Activated T-cell treated with anti-CD3 and anti-CD28 coated beads, Interleukin-2, amount 50 U/mL, for 24 hours (primary cell): Measurements from ENCODE around the gene PTPRN.
A peak's percentile ranks its signal among the peaks of the same experiment; 100 is the strongest.

Source experiments
- DNase-seq: peaks from one replicate; pipeline ENCODE4 v3.0.0-alpha.2; 2020
- H3K27ac Mint-ChIP-seq: 2 replicates; pipeline ENCODE4 v1.8.0; 2020; ENCODE audit warnings: mild to moderate bottlenecking, mixed read lengths
- H3K27me3 Mint-ChIP-seq: 2 replicates; pipeline ENCODE4 v1.8.0; 2020; ENCODE audit warnings: mixed read lengths
- H3K36me3 Mint-ChIP-seq: 2 replicates; pipeline ENCODE4 v1.8.0; 2020; ENCODE audit warnings: low read depth, mixed read lengths
- H3K4me1 Mint-ChIP-seq: 2 replicates; pipeline ENCODE4 v1.8.0; 2020; ENCODE audit warnings: low read depth, mixed read lengths
- H3K4me3 Mint-ChIP-seq: 2 replicates; pipeline ENCODE4 v1.8.0; 2020; ENCODE audit warnings: mild to moderate bottlenecking, moderate library complexity, mixed read lengths
- H3K9me3 Mint-ChIP-seq: 2 replicates; pipeline ENCODE4 v1.8.0; 2020; ENCODE audit warnings: mixed read lengths

Gene PTPRN

GRCh38 chr2:219252084-219252483, 57.1 kb downstream of the PTPRN start:
- peaks cover 66% of the 10 kb centered on the region for H3K36me3 Mint-ChIP-seq
- peak overlapping the region; percentile 95 for H3K4me3 Mint-ChIP-seq
- H3K9me3 Mint-ChIP-seq = no peaks in the 10 kb centered on the region
- peaks cover 78% of the 10 kb centered on the region for H3K4me1 Mint-ChIP-seq
- peak overlapping the region; percentile 97 for H3K27ac Mint-ChIP-seq
- no peaks in the 10 kb centered on the region for H3K27me3 Mint-ChIP-seq
- peak; percentile 58 for DNase-seq

GRCh38 chr2:219251656-219252055, 57.5 kb downstream of the PTPRN start:
- Mint-ChIP-seq H3K4me3 (peak overlapping the region; percentile 95), H3K4me1 (peaks cover 82% of the 10 kb centered on the region), H3K27ac (peak overlapping the region; percentile 97), H3K36me3 (peaks cover 70% of the 10 kb centered on the region), H3K27me3 (no peaks in the 10 kb centered on the region), H3K9me3 (no peaks in the 10 kb centered on the region)
- DNase-seq = no peak

GRCh38 chr2:219250049-219250781, 59.0 kb downstream of the PTPRN start:
- DNase-seq = no peak
- H3K27ac Mint-ChIP-seq = peak overlapping the region; percentile 92

GRCh38 chr2:219249203-219249980, 59.8 kb downstream of the PTPRN start:
- peak overlapping the region; percentile 95 for H3K4me3 Mint-ChIP-seq
- no peaks in the 10 kb centered on the region for H3K27me3 Mint-ChIP-seq
- H3K4me1 Mint-ChIP-seq = peaks cover 77% of the 10 kb centered on the region
- peaks cover 82% of the 10 kb centered on the region for H3K36me3 Mint-ChIP-seq
- H3K9me3 Mint-ChIP-seq = no peaks in the 10 kb centered on the region
- H3K27ac Mint-ChIP-seq = peak overlapping the region; percentile 92
- DNase-seq = peak; percentile 51

More at GRCh38 chr2:219250049-219250781, 59.0 kb downstream of the PTPRN start:
- Mint-ChIP-seq H3K4me1 (peaks cover 80% of the 10 kb centered on the region), H3K36me3 (peaks cover 80% of the 10 kb centered on the region), H3K9me3 (no peaks in the 10 kb centered on the region), H3K4me3 (peak overlapping the region; percentile 95), H3K27me3 (no peaks in the 10 kb centered on the region)

GRCh38 chr2:219248845-219249202, 60.4 kb downstream of the PTPRN start:
- no peaks in the 10 kb centered on the region for H3K9me3 Mint-ChIP-seq
- H3K4me1 Mint-ChIP-seq = peaks cover 81% of the 10 kb centered on the region
- H3K27me3 Mint-ChIP-seq = no peaks in the 10 kb centered on the region
- H3K36me3 Mint-ChIP-seq = peaks cover 80% of the 10 kb centered on the region
- no peak for DNase-seq
- H3K4me3 Mint-ChIP-seq = peak overlapping the region; percentile 95
- H3K27ac Mint-ChIP-seq = peak overlapping the region; percentile 92

GRCh38 chr2:219247678-219248642, 61.2 kb downstream of the PTPRN start:
- DNase-seq = peak; percentile 67
- Mint-ChIP-seq H3K4me3 (peak overlapping the region; percentile 98), H3K9me3 (no peaks in the 10 kb centered on the region), H3K36me3 (peaks cover 75% of the 10 kb centered on the region), H3K27me3 (no peaks in the 10 kb centered on the region), H3K4me1 (peaks cover 81% of the 10 kb centered on the region), H3K27ac (peak overlapping the region; percentile 99)

- Mint-ChIP-seq H3K27ac (peak overlapping the region; percentile 99), H3K27me3 (no peaks in the 10 kb centered on the region), H3K9me3 (no peaks in the 10 kb centered on the region), H3K4me1 (peaks cover 68% of the 10 kb centered on the region), H3K4me3 (peak overlapping the region; percentile 98), H3K36me3 (peaks cover 61% of the 10 kb centered on the region)
- no peak for DNase-seq
These were observed 62.6 kb downstream of the PTPRN start for GRCh38 chr2:219246559-219246958.

- H3K27me3 Mint-ChIP-seq = no peaks in the 10 kb centered on the region
- H3K4me1 Mint-ChIP-seq = peaks cover 61% of the 10 kb centered on the region
- no peaks in the 10 kb centered on the region for H3K9me3 Mint-ChIP-seq
- peak overlapping the region; percentile 99 for H3K27ac Mint-ChIP-seq
- peak overlapping the region; percentile 98 for H3K4me3 Mint-ChIP-seq
- H3K36me3 Mint-ChIP-seq = peaks cover 54% of the 10 kb centered on the region
- no peak for DNase-seq
These were observed 63.3 kb downstream of the PTPRN start for GRCh38 chr2:219245899-219246230.

GRCh38 chr2:219245148-219245898, 63.9 kb downstream of the PTPRN start, which contains the start of the genes GLB1L and STK16:
Gene GLB1L, minus strand, starts transcription at chr2:219245444. Its CDS starts 1,871 bp downstream, at chr2:219243573.
Gene STK16, plus strand, starts transcription at chr2:219245479. Its CDS starts 521 bp downstream, at chr2:219246000.
- Mint-ChIP-seq H3K4me1 (peaks cover 55% of the 10 kb centered on the region), H3K9me3 (no peaks in the 10 kb centered on the region), H3K27ac (peak within 1 kb of the TSS; percentile 99), H3K4me3 (peak within 1 kb of the TSS; percentile 98), H3K27me3 (no peaks in the 10 kb centered on the region), H3K36me3 (peaks cover 49% of the 10 kb centered on the region)
- peak; percentile 95 for DNase-seq

- peak overlapping the region; percentile 98 for H3K4me3 Mint-ChIP-seq
- H3K4me1 Mint-ChIP-seq = peaks cover 50% of the 10 kb centered on the region
- H3K27me3 Mint-ChIP-seq = no peaks in the 10 kb centered on the region
- H3K36me3 Mint-ChIP-seq = peaks cover 44% of the 10 kb centered on the region
- H3K9me3 Mint-ChIP-seq = no peaks in the 10 kb centered on the region
- no peak for DNase-seq
- peak overlapping the region; percentile 99 for H3K27ac Mint-ChIP-seq
These were observed 64.4 kb downstream of the PTPRN start for GRCh38 chr2:219244789-219245147.

GRCh38 chr2:219243291-219243761, 65.9 kb downstream of the PTPRN start:
- H3K36me3 Mint-ChIP-seq = peaks cover 42% of the 10 kb centered on the region
- no peak for DNase-seq
- H3K9me3 Mint-ChIP-seq = no peaks in the 10 kb centered on the region
- peaks cover 35% of the 10 kb centered on the region for H3K4me1 Mint-ChIP-seq
- no peaks in the 10 kb centered on the region for H3K27me3 Mint-ChIP-seq
- H3K27ac Mint-ChIP-seq = peak overlapping the region; percentile 22
- no peak overlapping the region for H3K4me3 Mint-ChIP-seq
